Jurkat, Clone E6-1 (cell line): ENCODE measurements around the gene TMEM54.

Experiments
- DNase-seq: peaks from one replicate; pipeline ENCODE4 v3.0.0-alpha.2; 2011; ENCODE audit warnings: low read depth, low spot score
- H3K4me3 ChIP-seq: 2 replicates; pipeline ENCODE4 v1.5.1; 2011; ENCODE audit warnings: mild to moderate bottlenecking, low read length, control low read depth, moderate library complexity

Gene TMEM54

GRCh38 chr1:32870615-32871363, 30.4 kb downstream of the TMEM54 start, which contains the start of gene FNDC5:
TSS of gene FNDC5 (minus strand) at chr1:32870912.
- DNase-seq, result no peak
- no peak within 1 kb of the TSS for H3K4me3 ChIP-seq

GRCh38 chr1:32869923-32870614, 31.1 kb downstream of the TMEM54 start:
- DNase-seq, result no peak
- no peak overlapping the region for H3K4me3 ChIP-seq

- DNase-seq, result no peak
These were observed 32.3 kb downstream of the TMEM54 start for GRCh38 chr1:32868806-32869455.

GRCh38 chr1:32868085-32868484, 33.1 kb downstream of the TMEM54 start:
- no peak overlapping the region for H3K4me3 ChIP-seq
- DNase-seq, result no peak

More at GRCh38 chr1:32868806-32869455, 32.3 kb downstream of the TMEM54 start:
- no peak overlapping the region for H3K4me3 ChIP-seq

- no peak for DNase-seq
- H3K4me3 ChIP-seq, result no peak overlapping the region
These were observed 33.5 kb downstream of the TMEM54 start for GRCh38 chr1:32867671-32868070.

GRCh38 chr1:32867151-32867550, 34.0 kb downstream of the TMEM54 start:
- no peak overlapping the region for H3K4me3 ChIP-seq
- DNase-seq, result no peak

- DNase-seq, result no peak
- no peak overlapping the region for H3K4me3 ChIP-seq
These were observed 35.4 kb downstream of the TMEM54 start for GRCh38 chr1:32865639-32866405.

- H3K4me3 ChIP-seq, result no peak overlapping the region
- DNase-seq, result no peak
These were observed 36.7 kb downstream of the TMEM54 start for GRCh38 chr1:32864375-32865019.

GRCh38 chr1:32863881-32864245, 37.3 kb downstream of the TMEM54 start:
- DNase-seq, result no peak
- no peak overlapping the region for H3K4me3 ChIP-seq

GRCh38 chr1:32863218-32863880, 37.8 kb downstream of the TMEM54 start:
- no peak overlapping the region for H3K4me3 ChIP-seq
- DNase-seq, result no peak

- H3K4me3 ChIP-seq, result no peak overlapping the region
- DNase-seq, result no peak
These were observed 39.1 kb downstream of the TMEM54 start for GRCh38 chr1:32861904-32862695.

GRCh38 chr1:32860566-32860965, 40.6 kb downstream of the TMEM54 start:
- H3K4me3 ChIP-seq, result no peak overlapping the region
- DNase-seq, result no peak

- H3K4me3 ChIP-seq, result no peak overlapping the region
- no peak for DNase-seq
These were observed 41.3 kb downstream of the TMEM54 start for GRCh38 chr1:32859915-32860314.

- no peak for DNase-seq
- no peak overlapping the region for H3K4me3 ChIP-seq
These were observed 42.4 kb downstream of the TMEM54 start for GRCh38 chr1:32858791-32859190.

GRCh38 chr1:32858136-32858535, 43.1 kb downstream of the TMEM54 start:
- no peak overlapping the region for H3K4me3 ChIP-seq
- DNase-seq, result no peak

- H3K4me3 ChIP-seq, result no peak overlapping the region
- DNase-seq, result no peak
These were observed 45.1 kb downstream of the TMEM54 start for GRCh38 chr1:32855861-32856617.
